Measurements from ENCODE around the gene C4BPB.

DNA sequence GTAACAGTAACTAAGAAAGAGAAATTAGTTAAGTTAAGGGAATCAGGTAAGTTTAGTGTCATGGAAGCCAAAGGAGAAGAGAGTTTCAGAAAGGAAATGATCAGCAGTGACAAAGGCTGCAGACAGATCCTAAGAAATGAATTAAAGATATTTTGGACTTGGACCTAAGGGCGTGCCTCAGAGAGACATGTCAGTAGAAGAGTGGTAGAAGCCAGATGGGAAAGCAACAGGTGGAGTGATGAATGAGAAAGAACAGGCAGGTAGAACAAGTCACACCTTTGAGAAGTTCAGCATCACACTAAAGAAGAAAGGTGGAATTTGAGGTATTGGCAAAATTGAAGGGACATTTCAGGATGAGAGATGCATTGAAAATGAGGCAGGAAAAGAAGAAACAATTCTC is 14.0 kb downstream of the C4BPB start:
- TF ChIP-seq EZH2phosphoT487 (IDR thresholded peaks at IDR 0.05; ENCODE audit: borderline replicate concordance, low read depth, low read length) = no peak
- TF ChIP-seq, protein P1, sequence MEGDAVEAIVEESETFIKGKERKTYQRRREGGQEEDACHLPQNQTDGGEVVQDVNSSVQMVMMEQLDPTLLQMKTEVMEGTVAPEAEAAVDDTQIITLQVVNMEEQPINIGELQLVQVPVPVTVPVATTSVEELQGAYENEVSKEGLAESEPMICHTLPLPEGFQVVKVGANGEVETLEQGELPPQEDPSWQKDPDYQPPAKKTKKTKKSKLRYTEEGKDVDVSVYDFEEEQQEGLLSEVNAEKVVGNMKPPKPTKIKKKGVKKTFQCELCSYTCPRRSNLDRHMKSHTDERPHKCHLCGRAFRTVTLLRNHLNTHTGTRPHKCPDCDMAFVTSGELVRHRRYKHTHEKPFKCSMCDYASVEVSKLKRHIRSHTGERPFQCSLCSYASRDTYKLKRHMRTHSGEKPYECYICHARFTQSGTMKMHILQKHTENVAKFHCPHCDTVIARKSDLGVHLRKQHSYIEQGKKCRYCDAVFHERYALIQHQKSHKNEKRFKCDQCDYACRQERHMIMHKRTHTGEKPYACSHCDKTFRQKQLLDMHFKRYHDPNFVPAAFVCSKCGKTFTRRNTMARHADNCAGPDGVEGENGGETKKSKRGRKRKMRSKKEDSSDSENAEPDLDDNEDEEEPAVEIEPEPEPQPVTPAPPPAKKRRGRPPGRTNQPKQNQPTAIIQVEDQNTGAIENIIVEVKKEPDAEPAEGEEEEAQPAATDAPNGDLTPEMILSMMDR (conservative IDR thresholded peaks at IDR 0.05; ENCODE audit: low read length) = no peak

All from OCI-LY7 (cell line).